Measurements from ENCODE around the gene RRH.

Gene RRH

DNA sequence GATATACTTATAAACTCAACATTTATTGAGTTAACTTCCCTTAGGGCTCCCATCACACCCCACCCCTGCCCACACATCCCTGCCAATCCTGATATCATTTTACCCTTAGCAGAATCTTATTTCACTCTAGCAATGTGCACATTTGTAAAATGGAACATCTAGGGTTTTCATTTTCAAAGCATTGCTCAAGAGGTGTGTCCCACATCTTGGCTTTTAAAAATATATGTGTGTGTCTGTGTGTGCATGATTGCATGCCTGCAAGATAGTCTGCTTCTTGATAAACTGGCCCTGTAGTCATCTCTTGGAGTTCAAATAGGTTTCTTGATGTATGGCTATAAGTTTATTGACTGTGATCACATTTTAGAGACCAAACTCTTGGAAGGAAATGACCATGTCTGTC lies 58.5 kb downstream of the RRH start:
- Histone ChIP-seq H3K9me3 (ENCODE audit: control insufficient read depth in 2 of 2, low read length in 2 of 2) (no peaks in the 10 kb centered on the region), H3K9ac (ENCODE audit: low read length in 2 of 2) (no peak overlapping the region), H3K27ac (ENCODE audit: low read length) (no peak overlapping the region), H3K4me1 (ENCODE audit: control insufficient read depth, insufficient read depth, low read length) (no peaks in the 10 kb centered on the region), H3K36me3 (ENCODE audit: control insufficient read depth in 2 of 2, insufficient read depth in 2 of 2, low read length in 2 of 2) (no peaks in the 10 kb centered on the region), H3K4me3 (ENCODE audit: low read length in 2 of 2) (no peak overlapping the region), H3K27me3 (ENCODE audit: control insufficient read depth in 1 of 2, insufficient read depth in 2 of 2, low read length in 2 of 2) (no peaks in the 10 kb centered on the region)

- no peak overlapping the region for H3K9ac ChIP-seq (ENCODE audit: low read length in 2 of 2)
- no peak overlapping the region for H3K4me3 ChIP-seq (ENCODE audit: low read length in 2 of 2)
- H3K4me1 ChIP-seq (ENCODE audit: control insufficient read depth, insufficient read depth, low read length) = no peaks in the 10 kb centered on the region
- H3K27ac ChIP-seq (ENCODE audit: low read length) = no peak overlapping the region
- no peaks in the 10 kb centered on the region for H3K36me3 ChIP-seq (ENCODE audit: control insufficient read depth in 2 of 2, insufficient read depth in 2 of 2, low read length in 2 of 2)
- no peaks in the 10 kb centered on the region for H3K27me3 ChIP-seq (ENCODE audit: control insufficient read depth in 1 of 2, insufficient read depth in 2 of 2, low read length in 2 of 2)
- no peaks in the 10 kb centered on the region for H3K9me3 ChIP-seq (ENCODE audit: control insufficient read depth in 2 of 2, low read length in 2 of 2)
Measured at GRCh38 chr4:109887071-109887470, 59.3 kb downstream of the RRH start.

- Histone ChIP-seq H3K4me1 (ENCODE audit: control insufficient read depth, insufficient read depth, low read length) (no peaks in the 10 kb centered on the region), H3K27me3 (ENCODE audit: control insufficient read depth in 1 of 2, insufficient read depth in 2 of 2, low read length in 2 of 2) (no peaks in the 10 kb centered on the region), H3K36me3 (ENCODE audit: control insufficient read depth in 2 of 2, insufficient read depth in 2 of 2, low read length in 2 of 2) (no peaks in the 10 kb centered on the region), H3K9me3 (ENCODE audit: control insufficient read depth in 2 of 2, low read length in 2 of 2) (no peaks in the 10 kb centered on the region), H3K4me3 (ENCODE audit: low read length in 2 of 2) (no peak overlapping the region), H3K27ac (ENCODE audit: low read length) (no peak overlapping the region), H3K9ac (ENCODE audit: low read length in 2 of 2) (no peak overlapping the region)
Measured at GRCh38 chr4:109890076-109890475, 62.3 kb downstream of the RRH start.
